GM12878 (cell line): ENCODE measurements around the gene FRMD3. TPM values are rescaled to one million over a fixed set of nuclear protein-coding genes. Genes with fewer than 3 reads are reported as not detected.

Experiments
- ATAC-seq: fragments of 200-7000 bp; cut with Tn5 transposase; 3 replicates; pipeline ENCODE4 v1.9.1; 2020; ENCODE audit warnings: mild to moderate bottlenecking, moderate library complexity
- BruUV-seq: library from RNA; stranded (reverse); fragments of 400-500 nt; replicated peaks from 2 replicates; lab custom pipeline; 2021; lab: Mats Ljungman, UMichigan
- CTCF ChIA-PET: fragments of 300-600 bp; sonication (Branson Sonifier 250); formaldehyde crosslinking; extraction: SDS; loops from one replicate; lab custom pipeline; 2021; ENCODE audit warnings: inconsistent platforms; lab: Yijun Ruan, JAX
- POLR2A ChIA-PET: fragments of 350-600 bp; formaldehyde crosslinking; extraction: SDS; loops from one replicate; lab custom pipeline; 2021; ENCODE audit warnings: inconsistent platforms; lab: Charles Lee
- RAD21 ChIA-PET: fragments of 300-600 bp; sonication (Branson Sonifier 250); formaldehyde crosslinking; loops from one replicate; lab custom pipeline; 2023; ENCODE audit warnings: antibody characterized with exemption; ENCODE audit not compliant: unreplicated experiment; lab: Charles Lee
- SMC1A ChIA-PET: fragments of 300-600 bp; sonication (Branson Sonifier 250); formaldehyde crosslinking; loops from one replicate; lab custom pipeline; 2023; ENCODE audit not compliant: unreplicated experiment, uncharacterized antibody; lab: Charles Lee
- DNase-seq: peaks from one replicate; pipeline ENCODE4 v3.0.0-alpha.2; 2011; ENCODE audit warnings: low read depth, low spot score
- FAIRE-seq: peaks from 3 replicates; lab custom pipeline; 2011; peaks lifted over from hg19 to GRCh38; lab: Jason Lieb, UNC
- H2AFZ ChIP-seq: 2 replicates; pipeline ENCODE4 v1.6.0; 2011; ENCODE audit warnings: low read depth, low read length, control low read depth; ENCODE audit not compliant: control insufficient read depth
- H3K27ac ChIP-seq: 2 replicates; pipeline ENCODE4 v1.5.1; 2011; ENCODE audit warnings: control low read depth; ENCODE audit not compliant: control insufficient read depth, insufficient read depth
- H3K27me3 ChIP-seq, 2 experiments: replicated peaks in 1 of 2; 2 replicates each; pipeline versions ENCODE4 v1.6.0 to v1.6.1; 2011; ENCODE audit warnings: low read length in 1 of 2; ENCODE audit not compliant: control insufficient read depth in 2 of 2, insufficient read depth in 2 of 2
- H3K36me3 ChIP-seq, 2 experiments: 2 replicates each; pipeline ENCODE4 v1.5.1; 2011; ENCODE audit warnings: low read length in 1 of 2; ENCODE audit not compliant: control insufficient read depth in 2 of 2, insufficient read depth in 2 of 2
- H3K4me1 ChIP-seq: 2 replicates; pipeline ENCODE4 v1.6.1; 2011; ENCODE audit warnings: mild to moderate bottlenecking, low read length, moderate library complexity, mixed read lengths; ENCODE audit not compliant: control insufficient read depth, insufficient read depth
- H3K4me2 ChIP-seq: 2 replicates; pipeline ENCODE4 v1.6.0; 2011; ENCODE audit warnings: control low read depth; ENCODE audit not compliant: control insufficient read depth, insufficient read depth
- H3K4me3 ChIP-seq: fragments of 200-600 bp; sonication (generic); 2 replicates; pipeline ENCODE4 v1.5.1; 2016
- H3K79me2 ChIP-seq: 2 replicates; pipeline ENCODE4 v1.6.0; 2011; ENCODE audit warnings: low read length; ENCODE audit not compliant: control insufficient read depth, insufficient read depth
- H3K9ac ChIP-seq: 2 replicates; pipeline ENCODE4 v1.8.0; 2011; ENCODE audit warnings: low read length, control low read depth, mixed read lengths; ENCODE audit not compliant: control insufficient read depth, insufficient read depth
- H3K9me3 ChIP-seq: replicated peaks from 3 replicates; pipeline ENCODE4 v1.5.1; 2011; ENCODE audit warnings: mild to moderate bottlenecking, low read length; ENCODE audit not compliant: control insufficient read depth, insufficient read depth
- H4K20me1 ChIP-seq: 2 replicates; pipeline ENCODE4 v1.6.0; 2011; ENCODE audit not compliant: control insufficient read depth, insufficient read depth
- HCFC1 ChIP-seq: fragments of 150-350 bp; IDR thresholded peaks from 2 replicates; pipeline ENCODE4 v1.6.1; 2014; ENCODE audit warnings: low read length
- IRF4 ChIP-seq: IDR thresholded peaks from 2 replicates; pipeline ENCODE4 v1.6.1; 2011; ENCODE audit warnings: low read depth, low read length
- MXI1 ChIP-seq: fragments of 150-350 bp; IDR thresholded peaks from 2 replicates; pipeline ENCODE4 v1.6.1; 2011; ENCODE audit warnings: low read depth, mild to moderate bottlenecking, inconsistent platforms, low read length, improper control_type of control experiment
- POLR2AphosphoS5 ChIP-seq: IDR thresholded peaks from 2 replicates; pipeline ENCODE4 v1.6.1; 2011; ENCODE audit warnings: mild to moderate bottlenecking, low read length, inconsistent platforms
- STAT3 ChIP-seq: IDR thresholded peaks from 2 replicates; pipeline ENCODE4 v1.6.1; 2011; ENCODE audit warnings: low read depth, low read length, improper control_type of control experiment
- TAF1 ChIP-seq: IDR thresholded peaks from 2 replicates; pipeline ENCODE4 v1.6.1; 2011; ENCODE audit warnings: mild to moderate bottlenecking, low read depth, low read length, borderline replicate concordance
- TARDBP ChIP-seq: IDR thresholded peaks from 2 replicates; pipeline ENCODE4 v1.6.1; 2016; ENCODE audit warnings: borderline replicate concordance
- YBX1 ChIP-seq: fragments of 450-650 bp; IDR thresholded peaks from 2 replicates; pipeline ENCODE4 v1.6.1; 2016; ENCODE audit warnings: antibody characterized with exemption
- WGBS: methylation state at CpG from one replicate; pipeline ENCODE4 v1.1.6; 2016; ENCODE audit warnings: low lambda C conversion rate; ENCODE audit not compliant: insufficient replicate concordance, insufficient coverage; ENCODE audit errors: missing lambda C conversion rate; 5-methylcytosine and 5-hydroxymethylcytosine counted together
- in situ Hi-C: fragments of 300-500 bp; cut with MboI; formaldehyde crosslinking; loops from 9 replicates; pipeline ENCODE4 v1.14.3; 2018; ENCODE audit warnings: mixed read lengths
- intact Hi-C: fragments of 100-400 bp; cut with micrococcal nuclease; formaldehyde crosslinking; loops from one replicate; pipeline ENCODE4 v1.14.2; 2022; ENCODE audit not compliant: unreplicated experiment
- polyA plus RNA-seq, 11 experiments: library from polyadenylated mRNA; depleted of rRNA in 4 of 11; unstranded in 6 of 11; stranded (reverse) in 5 of 11; fragments of >200 nt; fragmentation: Nextera tagmentation in 4 of 11; fragmentation: Illumina TruSeq in 1 of 11; extraction: Ambion mirVana in 4 of 11; extraction: Trizol in 1 of 11; gene quantifications; 1 replicate in 1 of 11; 2 replicates in 10 of 11; pipeline versions ENCODE4 v1.2.1 to v1.2.3, GENCODE V29; 2011 to 2016; ENCODE audit warnings: inconsistent platforms in 2 of 11, missing spikeins in 2 of 11, low read depth in 1 of 11
- total RNA-seq, 4 experiments: library from RNA; depleted of rRNA in 3 of 4; stranded (reverse); fragments of >200 nt in 3 of 4; fragmentation: Illumina TruSeq in 1 of 4; extraction: Trizol in 1 of 4; gene quantifications; 2 replicates each; pipeline versions ENCODE4 v1.2.1 to v1.2.3, GENCODE V29; 2013 to 2021
- TF ChIP-seq, protein P1 (sequence below): IDR thresholded peaks from 2 replicates; pipeline ENCODE4 v1.6.1; 2012; ENCODE audit warnings: low read depth, low read length, improper control_type of control experiment
- TF ChIP-seq, protein P2 (sequence below): fragments of 450-650 bp; formaldehyde crosslinking; IDR thresholded peaks from 2 replicates; pipeline ENCODE4 v1.4.0; 2020; ENCODE audit warnings: mild to moderate bottlenecking, moderate library complexity
- TF ChIP-seq, protein P3 (sequence below): fragments of 450-650 bp; IDR thresholded peaks from 2 replicates; pipeline ENCODE4 v1.6.1; 2017; ENCODE audit warnings: antibody characterized with exemption, mild to moderate bottlenecking, moderate library complexity

The FRMD3 gene
- total and polyA plus RNA-seq, 10 of the 15 experiments (the other 5 are each of a cell fraction or from before 2014, with no cell fraction given) = 0.04 to 0.68 (median 0.21) TPM; not detected in 1

DNA sequence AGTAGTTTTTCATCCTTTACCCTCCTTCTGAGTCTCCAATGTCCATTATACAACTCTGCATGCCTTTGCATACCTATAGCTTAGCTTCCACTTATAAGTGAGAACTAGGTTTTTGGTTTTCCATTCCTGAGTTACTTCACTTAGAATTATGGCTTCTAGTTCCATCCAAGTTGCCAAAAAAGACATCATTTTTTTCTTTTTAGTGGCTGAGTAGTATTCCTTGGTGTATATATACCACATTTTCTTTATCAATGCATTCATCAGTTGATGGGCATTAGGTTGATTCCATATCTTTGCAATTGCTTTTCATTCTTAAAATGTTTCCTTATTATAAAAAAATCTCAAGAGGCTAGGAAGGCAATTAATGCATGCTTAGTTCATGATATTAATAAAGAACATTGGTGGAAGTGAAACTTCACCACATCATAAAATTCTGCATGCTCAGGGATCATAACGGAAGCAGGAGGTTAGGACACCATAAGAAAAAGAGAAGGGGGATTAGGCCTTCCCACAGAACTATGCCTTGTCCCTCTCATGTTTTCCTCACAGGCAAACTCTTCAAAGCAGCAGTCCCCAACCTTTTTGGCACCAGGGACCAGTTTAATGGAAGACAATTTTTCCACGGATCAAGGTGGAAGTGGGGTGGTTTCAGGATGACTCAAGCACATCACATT, 105.2 kb downstream of the FRMD3 start:
- SMC1A ChIA-PET = interaction anchor here (1.2 kb wide), 1 partner anchor 31 kb away, joined by 4 read pairs; no protein-coding TSS in a partner anchor

More for the DNA sequence above, 105.2 kb downstream of the FRMD3 start:
- H3K9ac ChIP-seq = no peak overlapping the region
- BruUV-seq = no TSS peak
- H4K20me1 ChIP-seq = no peaks in the 10 kb centered on the region
- H3K4me2 ChIP-seq = no peak overlapping the region
- no peak for TF ChIP-seq POLR2AphosphoS5
- no peak for TF ChIP-seq IRF4
- TF ChIP-seq STAT3 = no peak
- TF ChIP-seq, protein P1, sequence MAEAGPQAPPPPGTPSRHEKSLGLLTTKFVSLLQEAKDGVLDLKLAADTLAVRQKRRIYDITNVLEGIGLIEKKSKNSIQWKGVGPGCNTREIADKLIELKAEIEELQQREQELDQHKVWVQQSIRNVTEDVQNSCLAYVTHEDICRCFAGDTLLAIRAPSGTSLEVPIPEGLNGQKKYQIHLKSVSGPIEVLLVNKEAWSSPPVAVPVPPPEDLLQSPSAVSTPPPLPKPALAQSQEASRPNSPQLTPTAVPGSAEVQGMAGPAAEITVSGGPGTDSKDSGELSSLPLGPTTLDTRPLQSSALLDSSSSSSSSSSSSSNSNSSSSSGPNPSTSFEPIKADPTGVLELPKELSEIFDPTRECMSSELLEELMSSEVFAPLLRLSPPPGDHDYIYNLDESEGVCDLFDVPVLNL = no peak
- TF ChIP-seq, protein P2, sequence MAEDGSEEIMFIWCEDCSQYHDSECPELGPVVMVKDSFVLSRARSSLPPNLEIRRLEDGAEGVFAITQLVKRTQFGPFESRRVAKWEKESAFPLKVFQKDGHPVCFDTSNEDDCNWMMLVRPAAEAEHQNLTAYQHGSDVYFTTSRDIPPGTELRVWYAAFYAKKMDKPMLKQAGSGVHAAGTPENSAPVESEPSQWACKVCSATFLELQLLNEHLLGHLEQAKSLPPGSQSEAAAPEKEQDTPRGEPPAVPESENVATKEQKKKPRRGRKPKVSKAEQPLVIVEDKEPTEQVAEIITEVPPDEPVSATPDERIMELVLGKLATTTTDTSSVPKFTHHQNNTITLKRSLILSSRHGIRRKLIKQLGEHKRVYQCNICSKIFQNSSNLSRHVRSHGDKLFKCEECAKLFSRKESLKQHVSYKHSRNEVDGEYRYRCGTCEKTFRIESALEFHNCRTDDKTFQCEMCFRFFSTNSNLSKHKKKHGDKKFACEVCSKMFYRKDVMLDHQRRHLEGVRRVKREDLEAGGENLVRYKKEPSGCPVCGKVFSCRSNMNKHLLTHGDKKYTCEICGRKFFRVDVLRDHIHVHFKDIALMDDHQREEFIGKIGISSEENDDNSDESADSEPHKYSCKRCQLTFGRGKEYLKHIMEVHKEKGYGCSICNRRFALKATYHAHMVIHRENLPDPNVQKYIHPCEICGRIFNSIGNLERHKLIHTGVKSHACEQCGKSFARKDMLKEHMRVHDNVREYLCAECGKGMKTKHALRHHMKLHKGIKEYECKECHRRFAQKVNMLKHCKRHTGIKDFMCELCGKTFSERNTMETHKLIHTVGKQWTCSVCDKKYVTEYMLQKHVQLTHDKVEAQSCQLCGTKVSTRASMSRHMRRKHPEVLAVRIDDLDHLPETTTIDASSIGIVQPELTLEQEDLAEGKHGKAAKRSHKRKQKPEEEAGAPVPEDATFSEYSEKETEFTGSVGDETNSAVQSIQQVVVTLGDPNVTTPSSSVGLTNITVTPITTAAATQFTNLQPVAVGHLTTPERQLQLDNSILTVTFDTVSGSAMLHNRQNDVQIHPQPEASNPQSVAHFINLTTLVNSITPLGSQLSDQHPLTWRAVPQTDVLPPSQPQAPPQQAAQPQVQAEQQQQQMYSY (CRISPR knock-in tag) = no peak
- TF ChIP-seq HCFC1 = no peak
- TF ChIP-seq, protein P3, sequence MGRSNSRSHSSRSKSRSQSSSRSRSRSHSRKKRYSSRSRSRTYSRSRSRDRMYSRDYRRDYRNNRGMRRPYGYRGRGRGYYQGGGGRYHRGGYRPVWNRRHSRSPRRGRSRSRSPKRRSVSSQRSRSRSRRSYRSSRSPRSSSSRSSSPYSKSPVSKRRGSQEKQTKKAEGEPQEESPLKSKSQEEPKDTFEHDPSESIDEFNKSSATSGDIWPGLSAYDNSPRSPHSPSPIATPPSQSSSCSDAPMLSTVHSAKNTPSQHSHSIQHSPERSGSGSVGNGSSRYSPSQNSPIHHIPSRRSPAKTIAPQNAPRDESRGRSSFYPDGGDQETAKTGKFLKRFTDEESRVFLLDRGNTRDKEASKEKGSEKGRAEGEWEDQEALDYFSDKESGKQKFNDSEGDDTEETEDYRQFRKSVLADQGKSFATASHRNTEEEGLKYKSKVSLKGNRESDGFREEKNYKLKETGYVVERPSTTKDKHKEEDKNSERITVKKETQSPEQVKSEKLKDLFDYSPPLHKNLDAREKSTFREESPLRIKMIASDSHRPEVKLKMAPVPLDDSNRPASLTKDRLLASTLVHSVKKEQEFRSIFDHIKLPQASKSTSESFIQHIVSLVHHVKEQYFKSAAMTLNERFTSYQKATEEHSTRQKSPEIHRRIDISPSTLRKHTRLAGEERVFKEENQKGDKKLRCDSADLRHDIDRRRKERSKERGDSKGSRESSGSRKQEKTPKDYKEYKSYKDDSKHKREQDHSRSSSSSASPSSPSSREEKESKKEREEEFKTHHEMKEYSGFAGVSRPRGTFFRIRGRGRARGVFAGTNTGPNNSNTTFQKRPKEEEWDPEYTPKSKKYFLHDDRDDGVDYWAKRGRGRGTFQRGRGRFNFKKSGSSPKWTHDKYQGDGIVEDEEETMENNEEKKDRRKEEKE = no peak
- TF ChIP-seq TAF1 = no peak
- TF ChIP-seq YBX1 = no peak
- TF ChIP-seq TARDBP = no peak
- TF ChIP-seq MXI1 = no peak
- no peak overlapping the region for H2AFZ ChIP-seq
- ChIA-PET RAD21 (no interaction called here), CTCF (interaction anchor here (0.8 to 1.6 kb wide), 2 partner anchors 39 to 112 kb away, joined by 3 to 5 read pairs; no protein-coding TSS in a partner anchor), POLR2A (no interaction called here)
- no peak overlapping the region for H3K4me3 ChIP-seq
- ATAC-seq = no peak
- no peak for DNase-seq
- in situ Hi-C loops = no loop called here
- WGBS = 0% methylated on average over 2 of the region's 2 CpGs
- no peak for FAIRE-seq
- no peaks in the 10 kb centered on the region for H3K27me3 ChIP-seq
- H3K4me1 ChIP-seq = no peaks in the 10 kb centered on the region
- intact Hi-C loops = no loop called here
- no peaks in the 10 kb centered on the region for H3K9me3 ChIP-seq
- no peaks in the 10 kb centered on the region for H3K36me3 ChIP-seq
- no peak overlapping the region for H3K27ac ChIP-seq
- H3K79me2 ChIP-seq = no peaks in the 10 kb centered on the region
